ENCODE results near the gene GRB10.
"Not testable (repeated sequence)": the region's sequence is repeated elsewhere in the genome, so short reads cannot be mapped to it uniquely, and the experiment has no call there.

GRB10 gene

GRCh38 chr7:50580057-50580456, 202.6 kb downstream of the GRB10 start:
- DNase-seq (ENCODE audit: low read depth) = no peak

- DNase-seq (ENCODE audit: low read depth) = not testable (repeated sequence)
Observed at GRCh38 chr7:50578105-50578504, 204.6 kb downstream of the GRB10 start.

- no peak for DNase-seq (ENCODE audit: low read depth)
Observed at GRCh38 chr7:50577569-50577968, 205.1 kb downstream of the GRB10 start.

GRCh38 chr7:50576388-50576787, 206.3 kb downstream of the GRB10 start:
- not testable (repeated sequence) for DNase-seq (ENCODE audit: low read depth)

- no peak for DNase-seq (ENCODE audit: low read depth)
Observed at GRCh38 chr7:50567715-50568261, 214.9 kb downstream of the GRB10 start.

GRCh38 chr7:50565977-50566376, 216.7 kb downstream of the GRB10 start:
- DNase-seq (ENCODE audit: low read depth) = no peak

- DNase-seq (ENCODE audit: low read depth) = no peak
Observed at GRCh38 chr7:50565559-50565916, 217.2 kb downstream of the GRB10 start.

GRCh38 chr7:50564640-50565558, 217.8 kb downstream of the GRB10 start, which contains the start of gene DDC:
Gene DDC (minus strand): TSS chr7:50565405. CDS start chr7:50544085, 21,320 bp downstream.
- no peak for DNase-seq (ENCODE audit: low read depth)

GRCh38 chr7:50564171-50564570, 218.5 kb downstream of the GRB10 start:
- no peak for DNase-seq (ENCODE audit: low read depth)

GRCh38 chr7:50562136-50562535, 220.6 kb downstream of the GRB10 start:
- no peak for DNase-seq (ENCODE audit: low read depth)

GRCh38 chr7:50560865-50561351, 221.8 kb downstream of the GRB10 start:
- no peak for DNase-seq (ENCODE audit: low read depth)

- DNase-seq (ENCODE audit: low read depth) = no peak
Observed at GRCh38 chr7:50559881-50560280, 222.8 kb downstream of the GRB10 start.

GRCh38 chr7:50558294-50559053, 224.2 kb downstream of the GRB10 start:
- no peak for DNase-seq (ENCODE audit: low read depth)

GRCh38 chr7:50557099-50557498, 225.6 kb downstream of the GRB10 start:
- no peak for DNase-seq (ENCODE audit: low read depth)

- DNase-seq (ENCODE audit: low read depth) = no peak
Observed at GRCh38 chr7:50556247-50556991, 226.3 kb downstream of the GRB10 start.

GRCh38 chr7:50555594-50556140, 227.0 kb downstream of the GRB10 start:
- no peak for DNase-seq (ENCODE audit: low read depth)

GRCh38 chr7:50554431-50555322, 228.0 kb downstream of the GRB10 start:
- no peak for DNase-seq (ENCODE audit: low read depth)

GRCh38 chr7:50553973-50554372, 228.7 kb downstream of the GRB10 start:
- DNase-seq (ENCODE audit: low read depth) = no peak

GRCh38 chr7:50552921-50553320, 229.8 kb downstream of the GRB10 start:
- no peak for DNase-seq (ENCODE audit: low read depth)

GRCh38 chr7:50552139-50552538, 230.6 kb downstream of the GRB10 start:
- no peak for DNase-seq (ENCODE audit: low read depth)
